Jurkat, Clone E6-1 (cell line): ENCODE results near the gene NDUFS2.
"Not testable (repeated sequence)": the region's sequence is repeated elsewhere in the genome, so short reads cannot be mapped to it uniquely, and the experiment has no call there.

Experiments used
- DNase-seq: peaks from one replicate; pipeline ENCODE4 v3.0.0-alpha.2; 2011; ENCODE audit warnings: low read depth, low spot score
- H3K4me3 ChIP-seq: 2 replicates; pipeline ENCODE4 v1.5.1; 2011; ENCODE audit warnings: mild to moderate bottlenecking, low read length, control low read depth, moderate library complexity

The NDUFS2 gene

DNA sequence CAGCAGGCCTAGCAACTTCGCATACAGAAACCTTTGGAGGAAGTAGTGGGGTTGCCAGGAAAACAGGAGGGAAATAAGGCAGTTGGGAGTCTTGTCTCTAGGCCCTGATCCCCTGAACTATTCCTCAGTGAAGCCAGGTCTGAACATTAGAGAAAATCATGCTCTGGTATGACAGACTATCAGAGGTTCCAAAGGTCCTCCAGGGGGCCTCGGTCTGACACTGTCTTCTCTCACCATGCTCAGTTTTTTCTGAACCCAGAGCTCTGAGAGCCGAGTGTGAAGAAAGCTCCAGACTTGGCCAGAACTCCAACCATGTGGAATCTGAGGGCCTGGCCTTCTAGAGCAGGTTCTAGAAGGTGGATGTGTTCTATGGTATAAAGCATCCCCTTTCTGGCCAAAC, 27.7 kb downstream of the NDUFS2 start:
- no peak overlapping the region for H3K4me3 ChIP-seq
- no peak for DNase-seq

DNA sequence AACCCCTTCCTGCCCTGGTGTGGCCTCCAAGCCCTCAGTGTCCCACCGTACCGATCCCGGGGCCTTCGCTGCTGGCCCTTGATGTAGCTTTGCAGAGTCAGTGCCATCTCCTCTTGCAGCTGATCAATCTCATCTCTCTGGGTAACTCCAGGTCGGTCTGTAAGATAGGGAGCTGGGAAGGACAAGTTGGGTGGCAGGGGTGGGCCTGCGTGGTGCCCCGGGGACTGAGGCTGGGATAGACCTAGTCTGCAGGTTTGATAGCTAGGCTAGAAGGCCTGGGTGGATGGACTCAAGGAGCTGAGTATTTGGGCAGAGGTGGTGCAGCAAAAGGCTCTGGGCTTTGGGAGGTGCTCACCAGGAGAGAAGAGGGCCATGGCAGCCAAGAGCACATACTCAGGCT, 28.6 kb downstream of the NDUFS2 start:
- H3K4me3 ChIP-seq = no peak overlapping the region
- DNase-seq = no peak

GRCh38 chr1:161233102-161233501, 30.9 kb downstream of the NDUFS2 start:
- no peak for DNase-seq
- H3K4me3 ChIP-seq = no peak overlapping the region

DNA sequence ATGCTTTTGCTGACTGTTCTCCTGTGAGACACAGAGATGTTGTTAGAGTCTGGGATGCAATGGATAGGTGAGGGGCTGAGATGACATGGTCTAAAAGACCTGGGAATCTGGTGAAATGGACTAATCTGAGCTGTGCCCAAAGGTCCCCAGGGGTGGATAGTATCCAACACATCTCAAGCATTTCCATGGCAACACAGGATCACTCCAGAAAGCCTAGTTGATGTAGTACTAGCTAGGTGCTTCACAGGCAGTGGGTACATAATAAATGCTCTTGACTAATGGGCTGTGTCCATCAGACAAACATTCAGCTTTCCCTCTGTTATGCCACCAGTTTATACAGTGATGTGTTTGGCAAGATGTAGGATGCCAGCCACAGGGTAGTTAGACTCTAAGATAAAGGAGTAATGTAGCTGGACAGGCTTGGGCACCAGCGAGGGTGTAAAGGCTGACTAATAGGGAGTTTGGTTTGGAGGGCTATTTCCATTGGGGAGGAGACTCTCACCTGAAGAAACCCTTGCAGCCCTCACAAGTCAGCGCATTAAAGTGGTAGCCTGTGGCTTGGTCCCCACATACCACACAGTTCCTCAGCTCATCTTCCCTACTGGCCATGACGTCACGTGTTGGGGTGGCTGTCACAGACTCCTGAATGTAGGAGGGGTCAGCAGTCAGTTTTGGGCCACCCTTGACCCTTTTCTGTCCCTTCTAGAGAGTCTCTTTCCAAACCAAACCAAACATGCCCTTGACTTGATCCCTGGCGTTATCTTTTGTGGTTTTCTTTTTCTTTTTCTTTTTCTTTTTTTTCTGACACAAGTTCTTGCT, 34.0 kb downstream of the NDUFS2 start:
- no peak for DNase-seq
- H3K4me3 ChIP-seq = no peak overlapping the region

DNA sequence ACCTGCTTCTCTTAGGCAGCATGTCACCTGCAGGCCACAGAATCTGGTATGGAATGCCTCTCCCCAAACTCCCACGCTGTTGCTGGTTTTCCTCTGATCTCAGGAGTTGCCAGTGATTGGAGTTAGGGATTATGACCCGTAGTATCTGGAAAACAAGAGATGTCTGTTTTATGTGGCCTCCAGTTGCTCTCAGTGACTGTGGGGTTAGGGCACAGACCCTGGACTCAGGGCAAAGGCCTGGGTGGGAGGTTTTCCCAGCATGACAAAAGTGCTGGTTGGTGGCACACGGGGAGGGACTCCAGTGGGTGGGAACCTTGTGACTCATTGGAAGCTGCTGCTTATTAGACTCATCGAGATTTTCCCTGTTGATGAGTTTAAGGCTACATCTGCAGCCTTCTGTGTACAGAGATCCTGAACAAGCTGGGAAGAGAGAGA, 35.9 kb downstream of the NDUFS2 start, which contains the start of gene NR1I3:
TSS of gene NR1I3 (minus strand) at position 165 of the 435 bp plus-strand sequence. CDS start 1,638 bp downstream, outside the sequence.
- DNase-seq = no peak
- no peak within 1 kb of the TSS for H3K4me3 ChIP-seq

- H3K4me3 ChIP-seq = no peak overlapping the region
- DNase-seq = no peak
Observed at GRCh38 chr1:161241682-161242081, 39.5 kb downstream of the NDUFS2 start.

- H3K4me3 ChIP-seq = no peak overlapping the region
- DNase-seq = no peak
Observed at GRCh38 chr1:161242313-161242712, 40.1 kb downstream of the NDUFS2 start.

DNA sequence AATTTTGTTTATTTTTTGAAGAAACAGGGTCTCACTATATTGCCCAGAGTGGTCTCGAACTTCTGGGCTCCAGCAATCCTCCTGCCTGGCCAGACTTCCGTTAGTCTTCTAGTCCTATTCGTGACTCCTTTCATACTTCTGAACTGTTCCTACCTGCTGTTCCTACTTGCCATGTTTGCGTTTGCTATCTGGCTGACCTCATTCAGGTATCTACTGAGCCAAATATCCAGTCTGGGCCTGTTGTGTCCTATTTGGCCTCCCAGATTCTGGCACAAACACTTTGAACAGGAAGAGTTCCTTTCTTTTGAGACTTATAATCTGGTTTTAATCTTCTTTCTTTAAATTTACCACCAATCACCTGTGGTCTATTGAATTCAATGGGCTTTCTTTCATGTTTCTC, 42.7 kb downstream of the NDUFS2 start:
- no peak for DNase-seq
- H3K4me3 ChIP-seq = no peak overlapping the region

DNA sequence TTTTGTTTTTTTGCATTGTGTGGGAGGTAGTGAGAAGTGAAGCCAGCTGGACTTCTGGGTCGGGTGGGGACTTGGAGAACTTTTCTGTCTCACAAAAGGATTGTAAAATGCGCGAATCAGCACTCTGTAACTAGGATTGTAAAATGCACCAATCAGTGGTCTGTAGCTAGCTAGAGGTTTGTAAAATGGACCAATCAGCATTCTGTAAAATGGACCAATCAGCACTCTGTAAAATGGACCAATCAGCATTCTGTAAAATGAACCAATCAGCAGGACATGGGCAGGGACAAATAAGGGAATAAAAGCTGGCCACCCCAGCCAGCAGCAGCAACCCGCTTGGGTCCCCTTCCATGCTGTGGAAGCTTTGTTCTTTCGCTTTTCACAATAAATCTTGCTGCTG, 47.9 kb downstream of the NDUFS2 start:
- DNase-seq, H3K4me3 ChIP-seq: not testable (repeated sequence)

DNA sequence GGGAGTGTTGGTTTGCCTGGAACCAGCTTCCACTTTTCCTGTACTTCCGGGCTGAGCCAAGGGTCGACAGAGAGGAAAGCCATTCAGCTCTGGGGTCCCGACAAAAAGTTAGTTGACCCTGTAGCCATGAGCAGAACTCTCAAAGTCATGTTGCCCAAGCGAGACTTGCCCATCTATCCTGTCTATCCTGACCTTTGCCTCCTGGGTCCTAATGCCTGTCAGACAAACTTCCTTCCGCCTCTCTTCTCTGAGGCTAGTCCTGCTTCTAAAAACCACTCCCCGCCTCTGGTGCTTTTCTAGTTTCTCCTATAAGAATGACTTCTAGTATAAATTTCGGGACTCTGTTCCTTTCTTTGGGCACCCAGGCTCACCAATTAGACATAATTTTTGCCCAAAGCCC, 48.7 kb downstream of the NDUFS2 start:
- no peak overlapping the region for H3K4me3 ChIP-seq
- DNase-seq = no peak

GRCh38 chr1:161251579-161251978, 49.4 kb downstream of the NDUFS2 start:
- H3K4me3 ChIP-seq = no peak overlapping the region
- no peak for DNase-seq

DNA sequence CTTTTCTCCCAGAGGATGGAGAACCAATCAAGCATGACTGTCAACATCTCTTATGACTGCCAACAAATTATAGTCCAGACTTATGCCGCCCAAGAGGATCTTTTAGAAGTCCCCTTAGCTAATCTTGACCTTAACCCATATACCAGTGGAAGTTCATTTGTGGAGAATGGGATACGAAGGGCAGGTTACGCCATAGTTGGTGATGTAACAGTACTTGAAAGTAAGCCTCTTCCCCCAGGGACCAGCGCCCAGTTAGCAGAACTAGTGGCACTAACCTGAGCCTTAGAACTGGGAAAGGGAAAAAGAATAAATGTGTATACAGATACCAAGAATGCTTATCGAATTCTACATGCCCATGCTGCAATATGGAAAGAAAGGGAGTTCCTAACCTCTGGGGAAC, 53.1 kb downstream of the NDUFS2 start:
- not testable (repeated sequence) for H3K4me3 ChIP-seq, DNase-seq

DNA sequence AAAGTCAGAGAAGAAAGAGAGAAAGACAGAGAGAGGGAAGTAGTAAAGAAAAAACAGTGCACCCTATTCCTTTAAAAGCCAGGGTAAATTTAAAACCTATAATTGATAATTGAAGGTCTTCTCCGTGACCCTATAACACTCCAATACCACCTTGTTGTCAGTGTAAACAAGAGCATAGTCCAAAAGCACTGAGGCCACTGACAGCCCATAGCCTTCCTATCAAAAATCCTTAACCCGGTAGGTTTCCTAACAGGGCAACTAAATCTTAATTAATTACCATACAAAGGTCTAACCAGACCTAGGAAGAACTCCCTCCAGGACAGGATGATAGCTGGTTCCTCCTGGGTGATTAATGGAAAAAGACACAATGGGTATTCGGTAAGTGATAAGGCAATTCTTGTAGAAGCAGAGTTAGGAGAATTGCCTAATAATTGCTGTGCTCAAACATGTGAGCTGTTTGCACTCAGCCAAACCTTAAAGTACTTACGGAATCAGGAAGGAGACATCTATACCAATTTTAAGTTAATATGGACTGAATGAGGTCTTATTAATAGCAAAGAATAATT, 53.9 kb downstream of the NDUFS2 start:
- not testable (repeated sequence) for H3K4me3 ChIP-seq, DNase-seq

GRCh38 chr1:161257109-161257508, 54.9 kb downstream of the NDUFS2 start:
- not testable (repeated sequence) for DNase-seq, H3K4me3 ChIP-seq

DNA sequence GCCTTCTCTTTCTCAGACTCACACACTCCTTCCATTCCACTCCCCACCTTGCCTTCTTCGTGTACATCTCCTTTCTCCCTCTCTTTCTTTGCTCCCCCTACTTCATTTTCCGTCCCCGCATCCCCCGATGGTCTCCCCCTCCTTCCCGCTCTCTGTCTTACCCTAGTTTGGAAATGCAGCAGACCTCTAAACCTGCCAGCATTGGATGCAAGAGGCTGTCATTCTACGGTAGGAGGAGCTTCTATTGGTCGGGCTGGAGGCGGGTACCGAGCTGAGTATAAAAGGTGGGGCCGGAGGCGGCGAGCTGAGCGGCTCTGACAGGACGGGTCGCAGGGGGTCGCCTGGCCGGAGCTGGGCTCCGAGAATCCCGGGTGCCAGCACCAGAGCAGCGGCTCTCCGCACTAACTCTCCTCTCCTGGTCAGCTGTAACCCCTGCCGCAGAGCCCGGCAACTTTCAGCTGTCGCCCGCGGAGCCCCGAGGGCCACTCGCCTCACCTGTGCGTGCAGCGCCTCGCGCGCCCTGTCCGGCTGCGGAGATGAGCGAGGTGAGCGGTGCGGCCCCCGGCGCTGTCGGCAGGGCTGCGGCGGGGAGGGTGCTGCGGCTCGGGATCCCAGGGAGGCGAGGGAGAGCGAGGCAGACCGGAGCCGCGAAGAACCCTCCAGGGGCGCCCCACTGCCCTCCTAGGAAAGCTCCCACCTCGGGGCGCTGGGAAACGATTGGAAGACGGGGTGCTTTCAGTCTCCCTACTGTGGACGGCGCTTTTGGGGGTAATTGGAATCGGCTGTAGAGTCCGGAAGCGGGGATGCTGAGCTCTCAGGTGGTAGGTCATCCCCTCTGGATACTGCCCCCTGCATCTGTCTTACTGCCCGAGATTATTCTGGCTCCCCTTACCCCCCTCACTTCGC, 56.5 kb downstream of the NDUFS2 start, which contains the start of gene PCP4L1:
TSS of gene PCP4L1 (plus strand) at position 307 of the 906 bp plus-strand sequence. CDS start at position 537, 230 bp downstream.
- DNase-seq = no peak
- H3K4me3 ChIP-seq = no peak within 1 kb of the TSS

DNA sequence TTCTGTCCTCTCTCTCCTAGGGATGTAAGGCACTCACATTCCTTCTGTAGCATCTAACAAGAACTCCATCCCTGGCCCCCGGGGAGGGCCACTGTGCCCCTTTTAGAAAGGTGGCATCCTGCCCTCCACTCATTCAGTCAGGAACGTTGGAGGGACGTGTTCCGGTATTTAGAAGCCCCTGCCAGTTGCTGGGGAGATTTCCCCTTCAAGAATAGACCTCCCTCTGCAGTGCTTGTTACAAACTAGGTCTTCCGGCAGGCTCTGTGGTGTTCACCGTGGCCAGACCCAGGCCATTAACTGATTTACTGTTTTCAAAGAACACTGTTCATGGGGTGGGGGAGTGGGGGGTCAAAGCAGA, 57.2 kb downstream of the NDUFS2 start:
- no peak for DNase-seq
- H3K4me3 ChIP-seq = no peak overlapping the region

DNA sequence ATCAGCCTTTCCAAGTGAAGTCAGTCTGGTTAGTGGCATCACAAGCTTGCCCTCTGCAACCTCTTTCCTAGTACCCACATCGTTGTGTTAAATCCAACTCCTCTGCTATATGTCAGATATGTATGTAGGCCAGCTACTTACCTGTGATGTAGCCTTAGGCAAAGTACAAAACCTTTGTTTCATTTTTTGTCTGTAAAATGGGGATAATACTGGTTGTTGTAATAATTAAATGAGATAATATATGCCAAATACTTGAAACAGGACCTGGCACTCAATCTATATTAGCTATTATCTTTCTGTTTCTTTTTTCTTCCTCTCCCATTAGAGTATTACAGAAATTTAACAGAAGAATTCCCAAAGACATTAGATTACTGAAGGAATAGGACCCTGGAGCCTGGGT, 57.6 kb downstream of the NDUFS2 start:
- H3K4me3 ChIP-seq = no peak overlapping the region
- DNase-seq = no peak

DNA sequence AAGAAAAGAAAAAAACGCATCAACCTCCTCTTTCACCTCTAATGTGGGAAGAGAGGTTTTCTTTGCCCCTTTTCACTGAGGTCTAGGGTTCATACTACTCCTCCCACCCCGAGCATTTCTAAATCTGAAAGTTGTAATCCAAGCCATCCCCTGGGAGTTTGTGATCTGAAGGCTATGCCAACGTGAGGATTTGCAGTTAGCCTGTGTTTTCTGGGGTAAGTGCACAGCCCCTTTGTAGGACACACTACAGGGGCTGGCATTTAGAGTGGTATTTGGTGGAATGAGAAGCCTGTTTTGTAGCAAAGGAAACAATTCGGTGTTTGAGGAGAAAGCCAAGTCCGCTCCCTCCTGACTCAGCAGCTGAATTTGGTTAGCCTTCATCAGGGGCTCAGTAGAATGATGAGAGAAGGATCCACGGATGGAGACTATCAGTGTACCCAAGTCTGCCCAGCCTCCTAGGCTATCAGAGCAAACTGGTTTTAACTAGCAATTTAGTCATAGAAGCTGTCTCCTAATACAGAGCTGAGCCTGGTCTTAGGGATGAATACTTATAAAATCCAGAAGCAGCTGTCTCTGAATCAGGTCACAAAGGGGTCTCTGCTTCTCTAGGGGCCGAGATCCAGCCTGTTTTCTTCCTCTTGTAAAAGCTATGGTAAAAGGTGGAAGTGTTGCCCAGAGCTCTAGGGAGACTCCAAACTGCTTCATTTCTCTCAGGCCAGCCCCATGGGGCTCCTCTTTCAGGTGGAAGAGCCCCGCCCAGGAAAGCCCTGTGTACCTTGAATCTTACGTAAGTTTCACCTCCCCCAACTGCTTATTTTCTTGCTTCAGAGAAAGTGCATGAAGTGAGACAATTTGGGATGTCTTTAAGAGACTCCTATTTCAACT, 58.5 kb downstream of the NDUFS2 start:
- H3K4me3 ChIP-seq = no peak overlapping the region

More for the DNA sequence above, 58.5 kb downstream of the NDUFS2 start:
- DNase-seq = peak; percentile 5
